Measurements from ENCODE around the gene TOMM22.
A peak's percentile ranks its signal among the peaks of the same experiment; 100 is the strongest.

The TOMM22 gene

GRCh38 chr22:38697425-38698089 is 15.8 kb downstream of the TOMM22 start:
- Histone ChIP-seq H3K4me3 (replicated peaks; ENCODE audit: low read depth, low read length) (peak overlapping the region; percentile 10; the same call in 1 of the 2 replicates), H3K36me3 (ENCODE audit: control insufficient read depth, insufficient read depth, low read length) (no peaks in the 10 kb centered on the region), H3K27me3 (replicated peaks; ENCODE audit: control insufficient read depth, insufficient read depth, low read length) (no peaks in the 10 kb centered on the region)
- no peak for DNase-seq (ENCODE audit: extremely low read depth, insufficient read length)
- TF ChIP-seq CTCF (IDR thresholded peaks at IDR 0.05; ENCODE audit: insufficient read depth, low read length, poor library complexity, severe bottlenecking), result no peak

GRCh38 chr22:38698407-38699094 is 16.8 kb downstream of the TOMM22 start:
- no peak for DNase-seq (ENCODE audit: extremely low read depth, insufficient read length)
- Histone ChIP-seq H3K27me3 (replicated peaks; ENCODE audit: control insufficient read depth, insufficient read depth, low read length) (no peaks in the 10 kb centered on the region), H3K4me3 (replicated peaks; ENCODE audit: low read depth, low read length) (peak overlapping the region; percentile 84), H3K36me3 (ENCODE audit: control insufficient read depth, insufficient read depth, low read length) (no peaks in the 10 kb centered on the region)
- TF ChIP-seq CTCF (IDR thresholded peaks at IDR 0.05; ENCODE audit: insufficient read depth, low read length, poor library complexity, severe bottlenecking), result no peak

GRCh38 chr22:38699143-38699542 is 17.4 kb downstream of the TOMM22 start:
- Histone ChIP-seq H3K27me3 (replicated peaks; ENCODE audit: control insufficient read depth, insufficient read depth, low read length) (no peaks in the 10 kb centered on the region), H3K36me3 (ENCODE audit: control insufficient read depth, insufficient read depth, low read length) (no peaks in the 10 kb centered on the region), H3K4me3 (replicated peaks; ENCODE audit: low read depth, low read length) (peak overlapping the region; percentile 84)
- TF ChIP-seq CTCF (IDR thresholded peaks at IDR 0.05; ENCODE audit: insufficient read depth, low read length, poor library complexity, severe bottlenecking), result no peak
- no peak for DNase-seq (ENCODE audit: extremely low read depth, insufficient read length)

- no peak for DNase-seq (ENCODE audit: extremely low read depth, insufficient read length)
- Histone ChIP-seq H3K4me3 (replicated peaks; ENCODE audit: low read depth, low read length) (peak overlapping the region; percentile 84), H3K27me3 (replicated peaks; ENCODE audit: control insufficient read depth, insufficient read depth, low read length) (no peaks in the 10 kb centered on the region), H3K36me3 (ENCODE audit: control insufficient read depth, insufficient read depth, low read length) (no peaks in the 10 kb centered on the region)
- no peak for TF ChIP-seq CTCF (IDR thresholded peaks at IDR 0.05; ENCODE audit: insufficient read depth, low read length, poor library complexity, severe bottlenecking)
These were observed 18.0 kb downstream of the TOMM22 start for GRCh38 chr22:38699784-38700183.

- TF ChIP-seq CTCF (IDR thresholded peaks at IDR 0.05; ENCODE audit: insufficient read depth, low read length, poor library complexity, severe bottlenecking), result no peak
- peak overlapping the region; percentile 84 for H3K4me3 ChIP-seq (replicated peaks; ENCODE audit: low read depth, low read length)
These were observed 18.6 kb downstream of the TOMM22 start for GRCh38 chr22:38700270-38700788.

More at GRCh38 chr22:38700270-38700788, 18.6 kb downstream of the TOMM22 start:
- no peaks in the 10 kb centered on the region for H3K36me3 ChIP-seq (ENCODE audit: control insufficient read depth, insufficient read depth, low read length)
- H3K27me3 ChIP-seq (replicated peaks; ENCODE audit: control insufficient read depth, insufficient read depth, low read length), result no peaks in the 10 kb centered on the region
- DNase-seq (ENCODE audit: extremely low read depth, insufficient read length), result no peak
